A673 (cell line): ENCODE data around the gene GALNTL6. TPM values are rescaled to one million over a fixed set of nuclear protein-coding genes. Genes with fewer than 3 reads are reported as not detected.

Experiments
- BruUV-seq: library from RNA; stranded (reverse); fragments of 400-500 nt; replicated peaks from 2 replicates; lab custom pipeline; 2021; lab: Mats Ljungman, UMichigan
- CTCF ChIA-PET: fragments of 300-600 bp; sonication (Branson Sonifier 250); formaldehyde crosslinking; loops from one replicate; lab custom pipeline; 2022; ENCODE audit warnings: antibody characterized with exemption; lab: Charles Lee
- POLR2A ChIA-PET: fragments of 300-600 bp; sonication (Branson Sonifier 250); formaldehyde crosslinking; loops from one replicate; lab custom pipeline; 2022; ENCODE audit warnings: antibody characterized with exemption; ENCODE audit not compliant: low non-redundant PET; lab: Charles Lee
- DNase-seq: peaks from one replicate; pipeline ENCODE4 v3.0.0-alpha.2; 2015; ENCODE audit warnings: low spot score
- H3K27ac ChIP-seq: fragments of 200-600 bp; sonication (generic); 2 replicates; pipeline ENCODE4 v1.5.1; 2016; ENCODE audit warnings: mixed run types, low read depth, mild to moderate bottlenecking, mixed read lengths, antibody characterized with exemption, low read length; ENCODE audit not compliant: poor library complexity, severe bottlenecking
- H3K27me3 ChIP-seq: fragments of 200-600 bp; sonication (generic); replicated peaks from 2 replicates; pipeline ENCODE4 v1.6.1; 2017; ENCODE audit warnings: mixed run types, low read depth, mild to moderate bottlenecking, mixed read lengths, antibody characterized with exemption, low read length; ENCODE audit not compliant: insufficient read depth, poor library complexity
- H3K36me3 ChIP-seq: fragments of 200-600 bp; sonication (generic); 2 replicates; pipeline ENCODE4 v1.6.1; 2016; ENCODE audit warnings: mixed run types, mild to moderate bottlenecking, mixed read lengths, antibody characterized with exemption, low read length; ENCODE audit not compliant: insufficient read depth, poor library complexity, severe bottlenecking
- H3K4me1 ChIP-seq: fragments of 200-600 bp; sonication (generic); 2 replicates; pipeline ENCODE4 v1.6.1; 2017; ENCODE audit warnings: mixed run types, mild to moderate bottlenecking, mixed read lengths, antibody characterized with exemption, low read length; ENCODE audit not compliant: insufficient read depth, poor library complexity, severe bottlenecking
- H3K4me3 ChIP-seq: fragments of 200-600 bp; sonication (generic); 2 replicates; pipeline ENCODE4 v1.5.1; 2016; ENCODE audit warnings: low read depth, mixed run types, mild to moderate bottlenecking, mixed read lengths, low read length; ENCODE audit not compliant: poor library complexity, severe bottlenecking
- H3K9me3 ChIP-seq: fragments of 200-600 bp; sonication (generic); 2 replicates; pipeline ENCODE4 v1.6.1; 2016; ENCODE audit warnings: mixed run types, low read depth, mild to moderate bottlenecking, mixed read lengths, antibody characterized with exemption, low read length; ENCODE audit not compliant: poor library complexity, severe bottlenecking
- EZH2 ChIP-seq: fragments of 200-600 bp; sonication (generic); IDR thresholded peaks from 2 replicates; pipeline ENCODE4 v1.6.1; 2017; ENCODE audit warnings: borderline replicate concordance, low read depth, mild to moderate bottlenecking, mixed read lengths, antibody characterized with exemption, low read length; ENCODE audit not compliant: poor library complexity, severe bottlenecking
- intact Hi-C: fragments of 100-400 bp; cut with micrococcal nuclease; formaldehyde crosslinking; loops from one replicate; pipeline ENCODE4 v1.10.0; 2022; ENCODE audit not compliant: unreplicated experiment
- total RNA-seq: library from RNA; stranded (reverse); gene quantifications from 2 replicates; pipeline ENCODE4 v1.2.3, GENCODE V29; 2021
- TF ChIP-seq, protein P1 (sequence below): fragments of 300-800, 200-600 bp; sonication (generic); conservative IDR thresholded peaks from 2 replicates; pipeline ENCODE4 v1.5.1; 2017; ENCODE audit warnings: low read depth, mild to moderate bottlenecking, antibody characterized with exemption, low read length, moderate library complexity, mixed read lengths

GALNTL6 gene
- total RNA-seq, 1 experiment from 2014 or later = 0.30 TPM

DNA sequence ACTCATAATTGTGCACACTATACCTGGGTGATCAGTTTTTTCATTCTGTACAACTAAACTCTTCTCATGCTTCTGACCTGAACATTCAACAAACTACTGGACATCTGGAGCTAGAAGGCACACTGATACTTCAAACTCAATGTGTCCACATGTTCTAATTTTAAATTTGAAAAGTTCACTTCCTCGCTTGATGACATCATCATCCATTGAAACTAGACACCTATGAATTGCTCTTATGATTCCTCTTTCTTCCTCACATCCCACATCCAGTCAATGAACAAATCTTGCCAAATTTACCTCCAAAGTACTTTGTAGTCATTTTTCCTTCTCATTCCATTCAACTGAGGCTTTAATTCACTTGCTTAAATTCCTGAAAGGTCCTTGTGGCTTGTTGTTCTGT is 549.4 kb downstream of the GALNTL6 start:
- DNase-seq = no peak
- TF ChIP-seq, protein P1, sequence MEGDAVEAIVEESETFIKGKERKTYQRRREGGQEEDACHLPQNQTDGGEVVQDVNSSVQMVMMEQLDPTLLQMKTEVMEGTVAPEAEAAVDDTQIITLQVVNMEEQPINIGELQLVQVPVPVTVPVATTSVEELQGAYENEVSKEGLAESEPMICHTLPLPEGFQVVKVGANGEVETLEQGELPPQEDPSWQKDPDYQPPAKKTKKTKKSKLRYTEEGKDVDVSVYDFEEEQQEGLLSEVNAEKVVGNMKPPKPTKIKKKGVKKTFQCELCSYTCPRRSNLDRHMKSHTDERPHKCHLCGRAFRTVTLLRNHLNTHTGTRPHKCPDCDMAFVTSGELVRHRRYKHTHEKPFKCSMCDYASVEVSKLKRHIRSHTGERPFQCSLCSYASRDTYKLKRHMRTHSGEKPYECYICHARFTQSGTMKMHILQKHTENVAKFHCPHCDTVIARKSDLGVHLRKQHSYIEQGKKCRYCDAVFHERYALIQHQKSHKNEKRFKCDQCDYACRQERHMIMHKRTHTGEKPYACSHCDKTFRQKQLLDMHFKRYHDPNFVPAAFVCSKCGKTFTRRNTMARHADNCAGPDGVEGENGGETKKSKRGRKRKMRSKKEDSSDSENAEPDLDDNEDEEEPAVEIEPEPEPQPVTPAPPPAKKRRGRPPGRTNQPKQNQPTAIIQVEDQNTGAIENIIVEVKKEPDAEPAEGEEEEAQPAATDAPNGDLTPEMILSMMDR = no peak
- no peak for TF ChIP-seq EZH2
- Histone ChIP-seq H3K9me3 (no peaks in the 10 kb centered on the region), H3K36me3 (no peaks in the 10 kb centered on the region), H3K27ac (no peak overlapping the region), H3K4me3 (no peak overlapping the region), H3K4me1 (peaks cover under 1% of the 10 kb centered on the region), H3K27me3 (peaks cover 10% of the 10 kb centered on the region)
- intact Hi-C loops = no loop called here
- ChIA-PET CTCF (no interaction called here), POLR2A (no interaction called here)
- no TSS peak for BruUV-seq

DNA sequence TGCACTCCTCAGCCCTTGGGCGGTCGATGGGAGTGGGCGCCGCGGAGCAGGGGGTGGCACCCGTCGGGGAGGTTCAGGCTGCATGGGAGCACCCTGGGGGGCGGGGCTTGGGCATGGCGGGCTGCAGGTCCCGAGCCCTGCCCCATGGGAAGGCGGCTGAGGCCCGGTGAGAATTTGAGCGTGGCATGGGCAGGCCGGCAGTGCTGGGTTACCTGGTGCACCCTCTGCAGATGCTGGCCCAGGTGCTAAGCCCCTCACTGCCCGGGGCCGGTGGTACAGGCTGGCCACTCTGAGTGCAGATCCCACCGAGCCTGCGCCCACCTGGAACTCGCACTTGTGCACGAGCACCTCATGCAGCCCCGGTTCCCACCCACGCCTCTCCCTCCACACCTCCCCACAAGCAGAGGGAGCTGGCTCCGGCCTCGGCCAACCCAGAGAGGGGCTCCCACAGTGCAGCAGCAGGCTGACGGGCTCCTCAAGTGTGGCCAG is 556.3 kb downstream of the GALNTL6 start:
- no peaks in the 10 kb centered on the region for H3K9me3 ChIP-seq
- no peak overlapping the region for H3K4me3 ChIP-seq
- CTCF ChIA-PET = no interaction called here
- TF ChIP-seq, protein P1 = no peak
- TF ChIP-seq EZH2 = no peak
- H3K27ac ChIP-seq = no peak overlapping the region
- POLR2A ChIA-PET = no interaction called here
- BruUV-seq = no TSS peak
- H3K27me3 ChIP-seq = peaks cover 4% of the 10 kb centered on the region
- DNase-seq = no peak
- H3K36me3 ChIP-seq = no peaks in the 10 kb centered on the region
- H3K4me1 ChIP-seq = no peaks in the 10 kb centered on the region
- intact Hi-C loops = no loop called here

DNA sequence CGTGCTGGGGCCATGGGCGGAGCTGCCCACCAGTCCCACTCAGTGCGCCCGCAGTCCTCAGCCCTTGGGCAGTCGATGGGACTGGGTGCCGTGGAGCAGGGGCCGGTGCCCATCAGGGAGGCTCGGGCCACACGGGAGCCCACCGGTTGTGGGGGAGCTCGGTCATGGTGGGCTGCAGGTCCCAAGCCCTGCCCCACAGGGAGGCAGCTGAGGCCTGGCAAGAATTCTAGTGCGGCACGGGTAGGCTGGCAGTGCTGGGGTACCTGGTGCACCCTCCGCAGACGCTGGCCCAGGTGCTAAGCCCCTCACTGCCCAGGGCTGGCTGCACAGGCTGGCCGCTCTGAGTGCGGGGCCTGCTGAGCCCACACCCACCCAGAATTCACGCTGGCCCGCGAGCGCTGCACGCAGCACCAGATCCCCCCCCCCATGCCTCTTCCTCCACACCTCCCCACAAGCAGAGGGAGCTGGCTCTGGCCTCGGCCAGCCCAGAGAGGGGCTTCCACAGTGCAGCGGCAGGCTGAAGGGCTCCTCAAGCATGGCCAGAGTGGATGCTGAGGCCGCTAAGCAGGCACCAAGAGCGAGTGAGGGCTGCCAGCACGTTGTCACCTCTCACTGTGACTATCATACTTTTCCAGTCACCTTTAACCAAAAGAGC is 564.4 kb downstream of the GALNTL6 start:
- Histone ChIP-seq H3K27me3 (no peaks in the 10 kb centered on the region), H3K36me3 (no peaks in the 10 kb centered on the region), H3K4me3 (no peak overlapping the region), H3K9me3 (no peaks in the 10 kb centered on the region), H3K4me1 (no peaks in the 10 kb centered on the region), H3K27ac (no peak overlapping the region)
- TF ChIP-seq, protein P1 = no peak
- no peak for TF ChIP-seq EZH2
- ChIA-PET POLR2A (no interaction called here), CTCF (no interaction called here)
- DNase-seq = no peak
- intact Hi-C loops = no loop called here
- BruUV-seq = no TSS peak
